Sigmoid colon (tissue), 3 donors: ENCODE data around the gene AGAP4.
"Not testable (repeated sequence)": the region's sequence is repeated elsewhere in the genome, so short reads cannot be mapped to it uniquely, and the experiment has no call there.

Experiments
- POLR2A ChIP-seq, 2 donors: fragments of 450-650 bp; IDR thresholded peaks; one replicate each; pipeline ENCODE4 v1.6.1; 2016; ENCODE audit warnings: antibody characterized with exemption in 2 of 2, mild to moderate bottlenecking in 2 of 2, moderate library complexity in 2 of 2
- TF ChIP-seq, protein P1 (sequence below), 4 experiments: fragments of 450-650 bp in 3 of 4; fragments of 200-600 bp in 1 of 4; IDR thresholded peaks; one replicate each; pipeline ENCODE4 v1.5.1; 2016 to 2019; ENCODE audit warnings: antibody characterized with exemption in 4 of 4, mild to moderate bottlenecking in 3 of 4, moderate library complexity in 2 of 4

GRCh38 chr10:45790694-45791426, 56.4 kb downstream of the AGAP4 start:
- TF ChIP-seq, protein P1, sequence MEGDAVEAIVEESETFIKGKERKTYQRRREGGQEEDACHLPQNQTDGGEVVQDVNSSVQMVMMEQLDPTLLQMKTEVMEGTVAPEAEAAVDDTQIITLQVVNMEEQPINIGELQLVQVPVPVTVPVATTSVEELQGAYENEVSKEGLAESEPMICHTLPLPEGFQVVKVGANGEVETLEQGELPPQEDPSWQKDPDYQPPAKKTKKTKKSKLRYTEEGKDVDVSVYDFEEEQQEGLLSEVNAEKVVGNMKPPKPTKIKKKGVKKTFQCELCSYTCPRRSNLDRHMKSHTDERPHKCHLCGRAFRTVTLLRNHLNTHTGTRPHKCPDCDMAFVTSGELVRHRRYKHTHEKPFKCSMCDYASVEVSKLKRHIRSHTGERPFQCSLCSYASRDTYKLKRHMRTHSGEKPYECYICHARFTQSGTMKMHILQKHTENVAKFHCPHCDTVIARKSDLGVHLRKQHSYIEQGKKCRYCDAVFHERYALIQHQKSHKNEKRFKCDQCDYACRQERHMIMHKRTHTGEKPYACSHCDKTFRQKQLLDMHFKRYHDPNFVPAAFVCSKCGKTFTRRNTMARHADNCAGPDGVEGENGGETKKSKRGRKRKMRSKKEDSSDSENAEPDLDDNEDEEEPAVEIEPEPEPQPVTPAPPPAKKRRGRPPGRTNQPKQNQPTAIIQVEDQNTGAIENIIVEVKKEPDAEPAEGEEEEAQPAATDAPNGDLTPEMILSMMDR (IDR thresholded peaks at IDR 0.05): not testable (repeated sequence)
- not testable (repeated sequence) for TF ChIP-seq POLR2A (IDR thresholded peaks at IDR 0.05)
